ENCODE results near the gene ABCD1.

GRCh38 chrX:153775293-153776119 lies 50.9 kb downstream of the ABCD1 start:
- TF ChIP-seq CTCF (IDR thresholded peaks at IDR 0.05): no peak
- no peak for TF ChIP-seq POLR2A (IDR thresholded peaks at IDR 0.05)
- no peak for TF ChIP-seq POLR2AphosphoS5 (IDR thresholded peaks at IDR 0.05; ENCODE audit: insufficient read depth in 1 of 2, low read depth in 1 of 2)
